Activated gamma-delta T cell (primary cell): Measurements from ENCODE around the gene USP43.

Experiments used
- DNase-seq: peaks from one replicate; lab custom pipeline; 2025; lab: John Stamatoyannopoulos, UW

Gene USP43

DNA sequence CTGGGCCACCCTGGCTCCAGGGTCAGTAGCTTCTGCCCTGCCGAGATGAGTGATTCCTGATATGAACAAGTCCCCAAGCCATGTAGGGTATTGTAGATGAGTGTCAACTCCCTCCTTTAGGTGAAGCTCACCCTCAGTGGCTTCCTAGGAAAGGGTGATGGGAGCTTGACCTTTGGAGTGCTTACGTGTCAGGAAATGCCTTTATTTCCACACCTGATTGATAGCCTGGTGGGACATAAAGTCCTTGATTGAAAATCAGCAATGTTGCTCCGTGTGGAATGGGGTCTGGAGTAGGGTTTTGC, 58.4 kb downstream of the USP43 start:
- DNase-seq = no peak

GRCh38 chr17:9705745-9706144, 60.4 kb downstream of the USP43 start:
- no peak for DNase-seq

DNA sequence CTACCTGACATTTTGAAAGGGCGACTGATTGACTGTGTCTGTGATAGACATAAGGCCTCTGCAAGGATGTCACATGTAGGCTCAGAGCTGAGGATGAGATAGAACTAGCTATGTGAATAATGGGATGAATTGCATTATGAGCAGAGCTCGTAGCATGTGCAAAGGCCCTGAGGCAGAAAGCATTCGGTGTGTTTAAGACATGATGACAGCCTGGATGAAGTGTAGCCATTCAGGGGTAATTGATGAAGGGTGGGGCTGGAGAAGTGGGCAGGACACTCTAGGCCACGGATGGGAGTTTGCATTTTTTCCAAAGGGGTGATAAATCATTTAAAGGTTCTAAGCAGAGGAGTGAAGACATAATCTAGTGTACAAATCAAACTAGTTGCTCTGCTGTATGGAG, 62.6 kb downstream of the USP43 start:
- DNase-seq = no peak

- DNase-seq = no peak
Measured at GRCh38 chr17:9714801-9715200, 69.5 kb downstream of the USP43 start.

- no peak for DNase-seq
Measured at GRCh38 chr17:9715503-9716016, 70.2 kb downstream of the USP43 start.

- DNase-seq = no peak
Measured at GRCh38 chr17:9725575-9725974, 80.3 kb downstream of the USP43 start.

GRCh38 chr17:9726291-9726690, 81.0 kb downstream of the USP43 start:
- DNase-seq = no peak

DNA sequence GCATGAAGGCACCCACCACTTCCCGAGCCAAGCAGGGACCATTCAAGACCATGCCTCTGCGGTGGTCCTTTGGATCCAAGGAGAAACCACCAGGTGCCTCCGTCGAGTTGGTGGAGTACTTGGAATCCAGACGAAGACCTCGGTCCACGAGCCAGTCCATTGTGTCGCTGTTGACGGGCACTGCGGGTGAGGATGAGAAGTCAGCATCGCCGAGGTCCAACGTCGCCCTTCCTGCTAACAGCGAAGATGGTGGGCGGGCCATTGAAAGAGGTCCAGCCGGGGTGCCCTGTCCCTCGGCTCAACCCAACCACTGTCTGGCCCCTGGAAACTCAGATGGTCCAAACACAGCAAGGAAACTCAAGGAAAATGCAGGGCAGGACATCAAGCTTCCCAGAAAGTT, 82.7 kb downstream of the USP43 start:
- DNase-seq = no peak

- DNase-seq = no peak
Measured at GRCh38 chr17:9728564-9728963, 83.2 kb downstream of the USP43 start.

- DNase-seq = no peak
Measured at GRCh38 chr17:9729034-9729650, 83.8 kb downstream of the USP43 start.

DNA sequence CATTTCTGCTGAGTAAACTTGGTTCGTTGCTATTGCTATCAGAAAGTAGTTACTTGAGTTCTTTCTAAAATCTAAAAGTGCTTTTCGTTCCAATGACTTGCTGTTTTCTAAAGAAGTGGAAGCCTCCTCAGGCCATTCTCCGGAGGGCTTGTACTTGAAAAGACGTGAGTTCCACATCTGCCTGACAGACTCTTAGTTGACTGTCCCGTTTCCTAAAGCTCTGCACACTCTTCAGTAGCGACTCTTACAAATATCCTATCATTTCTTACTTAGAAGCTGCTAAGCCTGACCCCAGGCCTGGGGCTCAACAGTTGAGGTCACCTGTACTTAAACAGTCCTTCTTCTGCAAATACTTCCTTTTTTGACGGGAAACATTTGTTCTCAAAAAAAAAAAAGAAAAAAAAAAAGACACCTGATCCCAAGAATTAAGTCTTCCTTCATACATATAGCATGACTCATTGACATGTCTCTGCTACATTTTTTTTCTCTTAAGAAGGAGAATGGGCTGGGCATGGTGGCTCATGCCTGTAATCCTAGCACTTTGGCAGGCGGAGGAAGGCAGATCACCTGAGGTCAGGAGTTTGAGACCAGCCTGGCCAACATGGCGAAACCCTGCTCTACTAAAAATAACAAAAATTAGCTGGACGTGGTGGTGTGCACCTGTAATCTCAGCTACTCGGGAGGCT, 84.6 kb downstream of the USP43 start:
- no peak for DNase-seq

GRCh38 chr17:9750524-9750923, 105.2 kb downstream of the USP43 start:
- no peak for DNase-seq

GRCh38 chr17:9755083-9755482, 109.8 kb downstream of the USP43 start:
- DNase-seq = no peak

GRCh38 chr17:9760266-9760665, 114.9 kb downstream of the USP43 start:
- DNase-seq = no peak

GRCh38 chr17:9763643-9764042, 118.3 kb downstream of the USP43 start:
- no peak for DNase-seq

GRCh38 chr17:9765322-9765721, 120.0 kb downstream of the USP43 start:
- DNase-seq = no peak

DNA sequence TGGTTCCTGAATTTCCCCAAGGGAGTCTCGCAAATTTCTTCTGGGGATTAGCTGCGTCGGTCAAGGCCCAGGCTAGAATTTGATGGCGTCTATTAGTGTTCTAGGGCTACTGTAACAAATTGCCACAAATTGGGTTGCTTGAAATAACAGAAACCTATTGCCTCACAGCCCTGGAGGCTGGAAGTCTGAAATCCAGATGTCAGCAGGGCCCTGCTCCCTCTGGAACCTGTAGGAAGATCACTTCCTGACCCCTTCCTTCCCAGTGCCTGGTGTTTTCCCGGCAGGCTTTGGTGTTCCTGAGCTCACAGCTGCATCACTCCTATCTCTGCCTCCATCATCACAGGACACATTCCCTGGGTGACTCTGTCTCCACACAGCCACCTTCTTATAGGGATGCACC, 121.7 kb downstream of the USP43 start:
- DNase-seq = no peak

DNA sequence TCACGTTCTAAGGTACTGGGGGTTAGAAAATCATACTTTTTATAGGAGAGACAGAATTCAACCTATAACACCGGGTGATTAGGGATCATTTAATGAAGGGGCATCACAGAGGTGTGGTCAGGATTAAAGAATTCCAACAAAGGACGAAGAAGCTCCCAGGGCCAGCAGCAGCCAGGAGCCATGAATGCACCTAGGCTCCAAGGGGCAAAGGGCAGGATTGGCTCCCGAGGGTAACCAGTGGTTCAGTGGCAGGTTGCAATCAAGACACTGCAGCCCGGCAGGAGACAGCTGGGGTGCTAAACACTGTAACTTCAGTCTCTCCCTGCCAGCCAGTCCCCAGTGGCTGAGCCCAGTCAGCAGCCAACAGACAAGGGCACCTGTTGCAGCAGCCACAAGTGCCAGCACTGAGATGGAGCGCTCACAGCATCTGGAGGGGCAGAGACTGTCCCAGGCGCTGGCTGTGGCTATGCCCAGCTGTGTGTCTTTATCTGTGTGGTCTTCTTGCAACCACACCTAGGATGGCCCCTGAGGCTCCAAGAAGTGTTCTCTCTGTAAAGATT, 122.2 kb downstream of the USP43 start:
- no peak for DNase-seq

GRCh38 chr17:9768381-9768934, 123.1 kb downstream of the USP43 start:
- no peak for DNase-seq

DNA sequence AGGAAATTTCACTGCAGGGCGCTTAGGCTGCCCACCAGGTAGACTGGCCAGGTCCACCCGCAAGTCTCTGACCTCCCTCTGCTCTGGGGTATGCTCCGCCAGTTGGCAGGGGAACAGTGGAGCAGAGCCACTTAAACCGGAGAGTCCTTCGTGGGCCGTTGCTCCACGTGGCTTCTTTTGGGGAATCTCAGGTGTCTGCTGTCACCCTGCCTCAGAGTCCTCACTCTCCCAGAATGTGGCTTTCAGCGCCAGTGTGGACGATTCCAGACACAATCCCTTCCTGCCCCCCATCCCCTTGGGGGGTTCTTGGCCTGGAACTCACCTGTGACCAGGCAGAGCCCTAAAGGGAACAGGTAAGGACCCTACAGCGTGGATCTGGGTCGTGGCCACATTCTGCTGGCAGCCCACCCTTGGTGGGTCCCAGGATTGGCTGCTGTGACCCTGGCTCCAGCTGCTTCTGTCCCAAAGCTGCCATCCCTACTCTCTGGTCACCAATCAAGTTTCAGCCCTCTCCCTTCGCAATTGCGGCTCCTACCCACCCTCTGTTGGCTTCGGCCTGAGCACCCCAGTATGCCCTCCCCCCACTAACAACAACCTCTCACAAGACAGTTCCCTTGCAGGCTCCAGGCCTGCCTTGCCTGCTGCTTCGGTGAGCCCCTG, 123.8 kb downstream of the USP43 start:
- no peak for DNase-seq

DNA sequence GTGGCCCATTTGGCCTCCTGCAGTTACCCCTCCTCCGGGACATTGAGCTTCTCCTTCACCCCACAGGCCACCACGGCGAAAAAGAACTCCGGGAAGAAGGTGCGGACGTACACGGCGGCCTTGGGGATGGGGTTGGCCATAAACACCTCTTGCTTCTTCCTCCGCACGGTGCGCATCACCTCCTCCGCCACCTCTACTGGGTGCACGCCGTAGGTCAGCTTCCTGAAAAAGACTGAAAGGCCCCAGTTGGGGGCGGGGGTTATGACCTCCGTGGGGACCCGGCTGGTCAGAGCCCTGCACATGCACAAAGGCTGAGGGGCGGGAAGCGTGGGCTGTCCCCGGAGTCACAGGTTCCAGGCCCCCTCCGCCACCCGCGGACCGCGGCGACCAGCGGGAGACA, 126.1 kb downstream of the USP43 start:
- DNase-seq = no peak

DNA sequence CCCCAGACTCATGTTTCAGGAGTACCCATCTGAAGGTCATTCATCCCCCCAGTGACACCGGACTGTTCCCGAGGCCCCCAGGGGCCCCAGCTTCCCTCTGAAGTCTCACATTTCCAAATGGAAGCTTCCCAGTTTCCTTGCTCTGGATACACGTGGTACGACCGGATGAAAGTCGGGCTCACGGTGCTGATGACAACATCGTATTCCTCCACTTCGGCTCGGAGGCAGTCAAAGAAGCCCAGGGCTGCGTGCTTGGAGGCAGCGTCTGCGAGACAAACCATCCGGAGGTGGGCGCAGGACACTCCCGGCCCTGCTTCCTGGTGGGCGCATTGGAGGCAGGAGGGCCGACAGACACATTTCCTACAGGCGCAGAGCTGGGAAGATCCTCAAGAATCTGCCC, 127.3 kb downstream of the USP43 start:
- DNase-seq = no peak

GRCh38 chr17:9776911-9777310, 131.6 kb downstream of the USP43 start:
- no peak for DNase-seq
